Measurements from ENCODE around the gene SHROOM1.

The SHROOM1 gene

GRCh38 chr5:132774896-132775295 lies 55.6 kb downstream of the SHROOM1 start:
- DNase-seq: no peak

- no peak for DNase-seq
These were observed 56.0 kb downstream of the SHROOM1 start for GRCh38 chr5:132774406-132774805.

- no peak for DNase-seq
These were observed 56.7 kb downstream of the SHROOM1 start for GRCh38 chr5:132773601-132774355.

- no peak for DNase-seq
These were observed 57.3 kb downstream of the SHROOM1 start for GRCh38 chr5:132773114-132773513.

DNA sequence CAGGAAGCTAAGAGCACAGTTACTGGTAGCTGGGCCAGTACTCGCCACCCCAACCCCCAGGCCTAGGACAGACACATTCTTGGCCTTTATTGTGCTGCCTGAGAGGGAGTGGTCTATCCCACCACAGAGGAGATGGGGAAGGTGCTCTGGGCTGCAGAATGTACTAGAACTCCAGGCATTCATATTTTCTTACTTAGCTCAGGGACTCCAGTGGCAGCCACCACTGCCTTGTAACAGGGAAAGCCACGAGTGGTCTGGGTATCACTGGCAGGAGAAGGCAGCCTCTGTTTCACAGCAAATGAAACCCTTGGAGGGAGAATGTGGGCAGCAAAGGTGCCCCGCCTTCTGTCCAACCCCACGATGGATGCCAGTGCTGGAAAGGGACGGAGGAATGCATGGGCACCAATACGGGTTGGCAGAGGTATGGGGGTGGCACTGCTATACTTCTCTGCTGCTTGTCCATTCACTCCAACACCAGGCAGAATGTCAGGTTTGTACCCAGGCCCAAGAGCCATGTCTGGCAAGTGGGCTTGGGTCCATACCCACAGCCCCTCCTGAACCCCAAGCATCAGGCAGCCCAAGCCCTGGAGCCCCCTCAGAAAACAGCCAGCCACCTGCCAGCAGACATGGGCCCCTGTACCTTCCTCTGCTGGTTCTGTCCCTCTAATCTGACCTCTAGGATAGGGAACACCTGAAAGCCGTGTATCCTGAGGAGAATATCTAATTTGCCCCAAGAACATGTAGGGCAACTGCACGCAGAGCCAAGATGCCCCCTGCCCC lies 58.0 kb downstream of the SHROOM1 start:
- DNase-seq: no peak

All from inflammatory macrophage treated with lipopolysaccharide for 1 hour (primary cell).